Spinal cord (tissue), 10 donors: ENCODE data around the gene OVCA2. TPM values are rescaled to one million over a fixed set of nuclear protein-coding genes. Genes with fewer than 3 reads are reported as not detected.
"Not testable (repeated sequence)": the region's sequence is repeated elsewhere in the genome, so short reads cannot be mapped to it uniquely, and the experiment has no call there.

ENCODE experiments used
- DNase-seq, 6 donors: peaks; one replicate each; pipeline versions ENCODE4 v3.0.0 to v3.0.0-alpha.2; 2013 to 2015; ENCODE audit warnings: low spot score in 6 of 6, low read depth in 4 of 6
- H3K27ac ChIP-seq: one replicate; pipeline ENCODE4 v1.5.1; 2013; ENCODE audit warnings: low read depth, low read length, control low read depth
- H3K27me3 ChIP-seq: one replicate; pipeline ENCODE4 v1.6.1; 2013; ENCODE audit warnings: low read length; ENCODE audit not compliant: control insufficient read depth, insufficient read depth
- H3K36me3 ChIP-seq: one replicate; pipeline ENCODE4 v1.6.1; 2013; ENCODE audit warnings: low read length; ENCODE audit not compliant: control insufficient read depth, insufficient read depth
- H3K4me1 ChIP-seq: one replicate; pipeline ENCODE4 v1.6.1; 2013; ENCODE audit warnings: low read length; ENCODE audit not compliant: control insufficient read depth, insufficient read depth
- H3K4me3 ChIP-seq: one replicate; pipeline ENCODE4 v1.5.1; 2013; ENCODE audit warnings: low read depth, low read length, control low read depth
- H3K9me3 ChIP-seq: one replicate; pipeline ENCODE4 v1.6.1; 2013; ENCODE audit warnings: low read length; ENCODE audit not compliant: control insufficient read depth, insufficient read depth
- whole genome bisulfite sequencing: methylation state at CpG from one replicate; pipeline ENCODE4 v1.1.5; 2013; ENCODE audit warnings: missing lambda C conversion rate; ENCODE audit not compliant: insufficient coverage; 5-methylcytosine and 5-hydroxymethylcytosine counted together
- polyA plus RNA-seq, 2 donors: library from polyadenylated mRNA; unstranded; fragments of 120-200 nt; gene quantifications; one replicate each; pipeline ENCODE4 v1.2.1, GENCODE V29; 2013; ENCODE audit not compliant: insufficient read length in 2 of 2
- total RNA-seq, 2 donors: library from RNA; depleted of rRNA in 1 of 2; stranded (reverse); fragments of 120-200 nt in 1 of 2; fragments of >200 nt in 1 of 2; gene quantifications; one replicate each; pipeline versions ENCODE4 v1.2.3 to v1.2.4, GENCODE V29; 2013 to 2014
- donor health status: healthy.

OVCA2 gene
- total and polyA plus RNA-seq, 4 donors, result 14.7 to 36.4 (median 15.8) TPM

- not testable (repeated sequence) for H3K27ac ChIP-seq
- WGBS, result 96% methylated on average over 6 of the region's 6 CpGs
These were observed 28.4 kb upstream of the OVCA2 start for GRCh38 chr17:2013220-2013993.

GRCh38 chr17:2013994-2014317 lies 27.9 kb upstream of the OVCA2 start:
- no peak for DNase-seq
- Histone ChIP-seq H3K27ac (no peak overlapping the region), H3K4me1 (peaks cover 31% of the 10 kb centered on the region), H3K9me3 (no peaks in the 10 kb centered on the region), H3K4me3 (no peak overlapping the region), H3K27me3 (peaks cover 4% of the 10 kb centered on the region), H3K36me3 (peaks cover 13% of the 10 kb centered on the region)
- WGBS, result 100% methylated on average over 1 of the region's 1 CpG

More at GRCh38 chr17:2013220-2013993, 28.4 kb upstream of the OVCA2 start:
- Histone ChIP-seq H3K36me3 (peaks cover 13% of the 10 kb centered on the region), H3K4me1 (peaks cover 25% of the 10 kb centered on the region)
- DNase-seq, H3K9me3 ChIP-seq, H3K27me3 ChIP-seq, H3K4me3 ChIP-seq: not testable (repeated sequence)

- H3K27ac ChIP-seq, result no peak overlapping the region
- H3K27me3 ChIP-seq, result peaks cover 6% of the 10 kb centered on the region
- peaks cover 13% of the 10 kb centered on the region for H3K36me3 ChIP-seq
- no peaks in the 10 kb centered on the region for H3K9me3 ChIP-seq
- no peak for DNase-seq
- no peak overlapping the region for H3K4me3 ChIP-seq
- H3K4me1 ChIP-seq, result peaks cover 42% of the 10 kb centered on the region
- WGBS, result 92% methylated on average over 14 of the region's 14 CpGs
These were observed 26.5 kb upstream of the OVCA2 start for GRCh38 chr17:2015314-2015713.

- Histone ChIP-seq H3K4me3 (no peak overlapping the region), H3K27me3 (peaks cover 6% of the 10 kb centered on the region), H3K9me3 (no peaks in the 10 kb centered on the region), H3K4me1 (peaks cover 44% of the 10 kb centered on the region), H3K27ac (no peak overlapping the region), H3K36me3 (peaks cover 13% of the 10 kb centered on the region)
- WGBS, result 86% methylated on average over 18 of the region's 20 CpGs
- no peak for DNase-seq
These were observed 25.3 kb upstream of the OVCA2 start for GRCh38 chr17:2016494-2016893.

GRCh38 chr17:2017274-2017941 lies 24.4 kb upstream of the OVCA2 start:
- Histone ChIP-seq H3K4me1 (peaks cover 36% of the 10 kb centered on the region), H3K9me3 (no peaks in the 10 kb centered on the region), H3K4me3 (no peak overlapping the region), H3K27me3 (peaks cover 5% of the 10 kb centered on the region), H3K27ac (no peak overlapping the region), H3K36me3 (peaks cover 13% of the 10 kb centered on the region)
- 75% methylated on average over 19 of the region's 19 CpGs for WGBS
- DNase-seq, result peak in 1 of 6 donors; percentile 53

GRCh38 chr17:2018716-2019510 lies 22.9 kb upstream of the OVCA2 start:
- WGBS, result 64% methylated on average over 23 of the region's 24 CpGs
- no peak for DNase-seq
- H3K4me3 ChIP-seq, result no peak overlapping the region

GRCh38 chr17:2019723-2020122 lies 22.1 kb upstream of the OVCA2 start:
- DNase-seq, result peak in 1 of 6 donors; percentile 69
- Histone ChIP-seq H3K36me3 (peaks cover 10% of the 10 kb centered on the region), H3K4me3 (no peak overlapping the region), H3K27me3 (peaks cover 21% of the 10 kb centered on the region), H3K27ac (no peak overlapping the region), H3K9me3 (no peaks in the 10 kb centered on the region), H3K4me1 (peaks cover 53% of the 10 kb centered on the region)
- 87% methylated on average over 5 of the region's 8 CpGs for WGBS

More at GRCh38 chr17:2018716-2019510, 22.9 kb upstream of the OVCA2 start:
- Histone ChIP-seq H3K4me1 (peaks cover 45% of the 10 kb centered on the region), H3K27me3 (peaks cover 14% of the 10 kb centered on the region), H3K36me3 (peaks cover 10% of the 10 kb centered on the region), H3K9me3 (no peaks in the 10 kb centered on the region), H3K27ac (no peak overlapping the region)

GRCh38 chr17:2020721-2021120 lies 21.1 kb upstream of the OVCA2 start:
- no peak for DNase-seq
- H3K36me3 ChIP-seq, result peaks cover 4% of the 10 kb centered on the region
- peaks cover 61% of the 10 kb centered on the region for H3K4me1 ChIP-seq
- no peaks in the 10 kb centered on the region for H3K9me3 ChIP-seq
- 58% methylated on average over 7 of the region's 8 CpGs for WGBS
- H3K27ac ChIP-seq, result no peak overlapping the region
- H3K27me3 ChIP-seq, result peaks cover 28% of the 10 kb centered on the region
- no peak overlapping the region for H3K4me3 ChIP-seq

GRCh38 chr17:2022647-2023240 lies 19.1 kb upstream of the OVCA2 start:
- Histone ChIP-seq H3K36me3 (no peaks in the 10 kb centered on the region), H3K27me3 (peaks cover 36% of the 10 kb centered on the region), H3K27ac (no peak overlapping the region), H3K4me3 (no peak overlapping the region), H3K4me1 (peaks cover 60% of the 10 kb centered on the region), H3K9me3 (no peaks in the 10 kb centered on the region)
- 68% methylated on average over 13 of the region's 15 CpGs for WGBS
- no peak for DNase-seq
